GM15510 (cell line): ENCODE results near the gene FADS3.

Experiments used
- POLR2A ChIP-seq: IDR thresholded peaks from 3 replicates; pipeline ENCODE4 v1.6.1; 2011; ENCODE audit warnings: borderline replicate concordance; ENCODE audit not compliant: insufficient read length; ENCODE audit errors: extremely low read depth

FADS3 gene

GRCh38 chr11:61896665-61897386 is 5.5 kb upstream of the FADS3 start:
- TF ChIP-seq POLR2A: no peak

GRCh38 chr11:61895718-61896059 is 4.3 kb upstream of the FADS3 start:
- no peak for TF ChIP-seq POLR2A

GRCh38 chr11:61895046-61895717 is 3.8 kb upstream of the FADS3 start:
- TF ChIP-seq POLR2A: no peak

- no peak for TF ChIP-seq POLR2A
Observed at GRCh38 chr11:61893981-61894380, 2.6 kb upstream of the FADS3 start.

- TF ChIP-seq POLR2A: no peak
Observed at GRCh38 chr11:61892085-61892370, 683 bp upstream of the FADS3 start.

GRCh38 chr11:61890529-61891330 is 615 bp downstream of the FADS3 start:
- TF ChIP-seq POLR2A: no peak

GRCh38 chr11:61889831-61890230 is 1.5 kb downstream of the FADS3 start:
- TF ChIP-seq POLR2A: no peak

GRCh38 chr11:61888590-61888989 is 2.8 kb downstream of the FADS3 start:
- TF ChIP-seq POLR2A: no peak

GRCh38 chr11:61887839-61888494 is 3.4 kb downstream of the FADS3 start:
- TF ChIP-seq POLR2A: no peak

GRCh38 chr11:61886643-61887042 is 4.7 kb downstream of the FADS3 start:
- TF ChIP-seq POLR2A: no peak

- TF ChIP-seq POLR2A: no peak
Observed at GRCh38 chr11:61885784-61886580, 5.4 kb downstream of the FADS3 start.

- TF ChIP-seq POLR2A: no peak
Observed at GRCh38 chr11:61885166-61885778, 6.1 kb downstream of the FADS3 start.

- TF ChIP-seq POLR2A: no peak
Observed at GRCh38 chr11:61883947-61884346, 7.4 kb downstream of the FADS3 start.

- TF ChIP-seq POLR2A: no peak
Observed at GRCh38 chr11:61883327-61883726, 8.0 kb downstream of the FADS3 start.
